GM19025 (cell line): Measurements from ENCODE around the gene JAKMIP1.
"Not testable (repeated sequence)": the region's sequence is repeated elsewhere in the genome, so short reads cannot be mapped to it uniquely, and the experiment has no call there.

Source experiments
- ATAC-seq: cut with Tn5 transposase; IDR thresholded peaks from one replicate; pipeline ENCODE4 v1.9.1; 2021; ENCODE audit warnings: mild to moderate bottlenecking, low read depth, moderate library complexity; ENCODE audit not compliant: unreplicated experiment

JAKMIP1 gene

DNA sequence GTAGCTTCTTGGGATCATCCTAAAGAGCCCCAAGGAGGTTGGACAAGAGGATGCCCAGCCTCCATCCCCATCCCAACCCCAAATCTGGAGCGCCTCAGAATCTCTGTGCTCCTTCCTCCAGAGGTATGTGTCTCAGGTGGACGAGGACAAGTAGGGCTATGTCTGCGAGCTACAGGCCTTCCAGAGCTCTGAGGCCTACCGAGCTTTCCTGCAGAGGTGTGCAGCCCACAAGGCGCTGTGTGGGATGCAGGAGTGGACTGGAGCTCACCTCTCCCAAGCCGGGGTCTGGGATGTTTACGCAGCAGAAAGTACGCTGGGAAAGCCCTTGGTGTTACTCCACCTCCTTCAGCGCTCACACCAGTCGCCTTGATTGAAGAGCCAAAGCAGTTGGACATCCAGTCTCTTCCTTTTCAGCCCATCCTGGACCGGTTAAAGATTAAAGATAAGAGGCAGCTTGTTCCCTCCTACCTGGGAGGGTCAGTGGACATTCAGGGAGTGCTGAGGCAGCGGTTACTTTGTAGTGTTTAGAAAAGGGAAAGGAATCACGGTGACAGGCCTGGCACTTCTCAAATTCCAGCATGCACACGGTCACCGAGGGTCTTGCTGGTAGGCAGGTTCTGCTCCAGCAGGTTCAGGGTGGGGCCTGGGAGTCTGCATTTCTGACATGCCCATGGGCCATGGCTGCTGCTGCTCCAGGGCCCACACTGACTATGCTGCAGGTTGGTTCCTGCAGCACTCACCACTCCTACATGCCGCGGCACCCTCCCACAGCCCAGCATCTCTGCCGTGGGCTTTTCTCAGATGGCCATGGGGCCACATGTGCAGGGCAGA is 29.5 kb upstream of the JAKMIP1 start:
- ATAC-seq: no peak

DNA sequence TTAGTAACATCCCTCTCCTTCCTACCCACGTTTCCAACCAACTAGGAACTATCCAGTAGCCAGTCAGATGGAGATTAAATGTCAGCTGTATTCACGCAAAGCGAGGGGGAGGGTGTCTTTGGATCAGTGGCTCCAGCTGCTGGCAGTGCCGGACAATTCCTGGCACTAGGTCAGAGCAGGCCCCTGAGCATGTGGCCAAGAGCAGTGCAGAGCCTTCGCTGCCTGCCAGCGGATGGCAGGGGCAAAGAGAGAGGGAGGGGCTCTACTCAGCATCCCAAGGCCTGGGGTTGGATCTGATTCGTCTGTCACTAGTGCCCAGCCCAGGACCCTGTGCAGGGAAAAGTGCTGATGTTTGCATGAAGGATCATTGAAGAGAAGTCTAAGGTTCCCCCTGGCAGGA is 28.7 kb upstream of the JAKMIP1 start:
- ATAC-seq: no peak

DNA sequence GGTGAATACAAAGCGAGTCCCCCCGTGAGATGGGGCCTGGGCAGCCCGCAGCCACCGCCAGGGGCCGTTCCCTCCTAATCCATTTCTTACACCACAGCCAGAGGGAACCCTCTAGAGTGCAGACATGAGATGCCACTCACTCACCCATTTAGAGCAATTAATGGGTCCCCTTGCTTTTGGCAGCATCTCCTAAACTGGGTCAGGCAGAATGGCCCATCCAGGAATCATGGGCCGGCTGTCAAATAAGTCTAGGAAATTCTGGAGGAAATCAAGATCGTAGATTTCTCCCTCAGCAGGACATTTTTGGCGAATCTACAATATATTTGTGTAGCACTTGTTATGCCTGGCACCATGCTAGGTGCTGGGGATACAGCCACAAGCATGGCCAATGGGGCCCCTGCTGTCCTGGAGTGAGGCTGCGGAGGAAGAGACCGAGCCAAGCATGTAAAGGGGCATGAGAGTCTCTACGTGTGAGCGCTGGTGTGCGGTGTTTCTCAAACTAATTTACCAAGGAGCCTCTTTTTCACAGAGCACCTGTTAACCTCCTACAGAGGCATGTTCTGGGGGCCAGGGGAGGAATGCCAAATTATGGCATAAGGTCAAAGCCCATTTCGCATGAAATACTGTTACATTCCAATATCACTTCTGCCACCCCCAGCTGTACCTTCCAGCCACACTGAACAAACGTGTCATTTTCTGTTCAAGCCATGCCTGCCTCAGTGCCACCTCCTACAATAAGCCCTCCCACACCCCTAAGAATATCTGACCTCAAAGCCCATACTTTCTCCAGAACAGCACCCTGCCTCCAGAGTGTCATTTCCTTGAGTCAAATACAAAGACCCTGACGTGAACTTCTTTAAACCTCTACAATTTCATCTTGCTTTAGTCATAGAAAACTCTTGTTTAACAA is 28.1 kb upstream of the JAKMIP1 start:
- ATAC-seq: no peak

DNA sequence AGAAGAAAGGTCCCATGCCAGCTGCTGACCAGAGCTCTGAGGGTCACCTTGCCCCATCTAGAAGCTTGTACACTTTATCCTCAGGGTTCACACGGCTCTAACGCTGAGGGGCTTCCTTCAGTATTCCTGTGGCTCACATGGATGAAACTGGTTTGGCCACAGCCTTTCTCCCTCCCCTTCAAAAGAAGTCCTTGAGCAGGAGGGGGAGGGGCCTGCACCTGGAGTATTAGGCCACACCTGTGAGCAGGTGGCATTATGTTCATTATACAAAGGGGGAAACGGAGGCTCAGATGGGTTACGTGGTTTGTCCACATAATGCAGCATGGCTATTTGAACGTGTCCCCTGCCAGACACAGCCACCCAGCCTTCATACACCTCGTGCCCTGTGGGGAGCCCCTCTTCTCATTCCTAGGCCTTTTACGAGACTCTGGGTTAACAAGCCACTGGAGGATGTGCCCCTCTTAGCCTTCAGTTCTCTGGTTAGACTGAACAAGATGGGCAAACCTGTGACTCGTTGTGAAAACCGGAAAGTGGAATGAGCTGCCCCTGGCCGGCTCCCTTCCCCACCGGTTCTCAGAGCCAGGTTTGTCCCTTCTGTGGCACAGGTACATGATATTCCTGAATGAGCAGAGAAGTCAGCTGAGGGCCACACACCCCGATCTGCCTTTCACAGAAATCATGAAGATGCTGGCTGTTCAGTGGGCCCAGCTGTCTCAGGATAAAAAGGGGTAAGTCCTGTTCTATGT is 27.2 kb upstream of the JAKMIP1 start:
- ATAC-seq: no peak

DNA sequence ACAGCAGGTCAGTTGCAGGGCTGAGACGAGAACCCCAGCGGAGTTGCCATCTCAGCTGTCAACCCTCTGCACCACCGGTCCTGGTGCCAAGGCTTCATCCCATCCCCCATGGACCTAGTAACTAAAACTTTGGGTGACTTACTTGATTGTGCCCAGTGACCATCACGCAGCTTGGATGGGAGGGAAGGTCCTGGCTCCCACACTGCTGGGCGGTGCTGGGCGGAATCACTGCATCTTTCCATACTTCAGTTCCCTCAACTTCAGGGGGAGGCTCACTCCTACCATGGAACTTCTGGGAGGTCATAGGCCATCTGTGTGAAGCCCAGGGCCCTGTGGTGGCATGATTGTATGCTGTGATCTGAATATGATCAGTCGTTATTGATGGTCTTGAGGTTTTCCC is 26.2 kb upstream of the JAKMIP1 start:
- no peak for ATAC-seq

DNA sequence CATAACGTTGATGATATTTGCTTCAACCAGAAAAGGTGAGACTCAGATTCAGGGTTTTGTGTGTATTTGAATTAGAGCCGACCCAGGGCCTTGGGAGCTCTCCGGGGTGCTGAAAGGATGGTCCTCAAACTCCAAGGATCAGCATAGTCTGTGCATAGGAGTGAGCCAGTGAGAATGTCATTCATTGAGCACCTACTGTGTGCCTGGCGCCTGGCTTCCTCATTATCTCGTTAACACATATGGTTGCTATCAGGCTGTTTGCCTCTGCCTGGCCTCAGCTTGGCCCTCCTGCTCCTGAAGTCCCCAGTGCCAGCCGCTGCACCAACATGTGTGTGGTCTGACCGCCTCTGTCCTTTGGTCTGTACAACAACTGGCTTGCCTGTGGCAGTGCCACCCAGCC is 25.1 kb upstream of the JAKMIP1 start:
- ATAC-seq: no peak

DNA sequence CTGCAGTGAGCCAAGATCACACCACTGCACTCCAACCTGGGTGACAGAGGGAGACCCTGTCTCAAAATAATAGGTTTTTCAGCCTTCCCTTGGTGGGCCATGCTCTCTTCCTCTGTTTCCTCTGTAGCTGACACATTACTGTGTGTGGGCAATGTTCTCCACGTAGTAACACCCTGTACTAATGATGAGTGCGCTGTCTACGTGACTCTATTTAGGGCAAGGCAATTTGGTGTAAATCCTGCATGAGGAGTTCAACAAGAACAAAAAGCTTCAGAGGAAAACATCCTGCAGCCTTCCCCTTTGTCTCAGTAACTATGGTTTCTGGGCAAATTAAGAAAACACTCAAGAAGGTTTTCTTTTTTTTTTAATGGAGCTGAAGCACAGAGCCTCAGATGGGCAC is 24.4 kb upstream of the JAKMIP1 start:
- no peak for ATAC-seq

DNA sequence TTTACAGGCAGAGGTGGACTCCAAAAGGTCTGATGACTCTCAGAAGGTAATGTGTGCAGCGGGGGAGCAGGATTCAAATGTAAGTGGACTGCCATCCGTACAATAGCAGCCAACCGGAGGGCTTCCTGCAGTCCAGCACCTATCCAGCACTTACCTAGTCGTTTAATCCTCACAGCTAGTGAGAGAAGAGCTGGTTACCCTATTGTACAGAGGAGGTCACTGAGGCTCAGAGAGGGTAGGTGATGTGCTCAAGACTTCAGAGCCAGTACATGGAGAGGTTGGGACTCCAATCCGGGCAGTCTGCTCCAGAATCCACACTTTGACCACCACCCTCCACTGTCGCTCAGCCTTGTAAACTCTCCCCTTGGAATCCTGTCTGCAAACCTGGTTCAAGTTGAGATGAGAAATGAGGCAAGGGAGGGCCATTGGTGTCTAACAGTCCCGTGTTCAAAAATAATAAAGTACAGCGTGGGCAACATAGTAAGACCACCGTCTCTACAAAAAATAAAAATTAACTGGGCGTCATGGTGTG is 22.5 kb upstream of the JAKMIP1 start:
- ATAC-seq: no peak

DNA sequence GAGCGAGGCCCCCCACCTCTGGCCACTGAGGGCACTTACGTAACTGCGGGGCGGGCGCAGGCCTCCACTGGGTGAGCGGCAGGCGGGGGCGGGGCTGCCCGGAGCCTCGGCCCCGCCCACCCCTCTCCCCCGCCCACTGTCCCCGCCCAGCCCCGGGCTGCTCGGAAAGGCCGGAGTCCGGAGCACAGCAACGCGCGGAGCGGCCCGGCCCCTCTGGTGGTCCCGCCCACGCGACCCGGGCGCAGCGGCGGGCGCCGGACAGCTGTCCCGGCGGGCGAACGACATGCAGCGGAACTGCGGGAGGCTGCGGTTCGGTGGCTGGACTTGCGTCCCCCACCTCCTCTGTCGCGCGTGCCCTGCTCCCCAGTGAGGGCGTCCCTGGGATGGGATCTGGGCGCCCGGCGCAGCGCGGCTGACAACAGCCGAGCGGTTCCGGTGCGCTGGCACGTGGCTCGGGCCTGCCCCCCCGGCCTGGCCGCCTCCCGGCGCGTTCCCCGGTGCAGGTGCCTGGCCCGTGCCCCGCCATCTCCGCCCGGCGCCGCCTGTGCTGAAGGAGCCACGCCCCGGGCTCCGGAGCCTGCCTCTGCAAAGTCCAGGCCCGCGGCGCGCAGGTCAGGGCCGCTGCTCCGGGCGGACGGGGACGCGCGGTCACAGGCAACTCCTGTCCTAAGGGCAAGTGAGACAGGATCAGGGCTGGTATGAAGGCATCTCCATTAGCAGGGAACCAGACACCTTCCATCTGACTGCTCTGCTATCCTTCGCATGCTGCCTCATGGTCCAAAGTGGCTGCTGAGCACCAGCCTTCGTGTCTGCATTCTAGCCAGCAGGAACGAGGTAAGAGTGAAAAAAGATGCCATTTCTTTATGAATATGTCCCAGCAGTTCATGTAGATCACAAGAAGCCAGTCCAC is 21.8 kb upstream of the JAKMIP1 start:
- ATAC-seq: no peak

DNA sequence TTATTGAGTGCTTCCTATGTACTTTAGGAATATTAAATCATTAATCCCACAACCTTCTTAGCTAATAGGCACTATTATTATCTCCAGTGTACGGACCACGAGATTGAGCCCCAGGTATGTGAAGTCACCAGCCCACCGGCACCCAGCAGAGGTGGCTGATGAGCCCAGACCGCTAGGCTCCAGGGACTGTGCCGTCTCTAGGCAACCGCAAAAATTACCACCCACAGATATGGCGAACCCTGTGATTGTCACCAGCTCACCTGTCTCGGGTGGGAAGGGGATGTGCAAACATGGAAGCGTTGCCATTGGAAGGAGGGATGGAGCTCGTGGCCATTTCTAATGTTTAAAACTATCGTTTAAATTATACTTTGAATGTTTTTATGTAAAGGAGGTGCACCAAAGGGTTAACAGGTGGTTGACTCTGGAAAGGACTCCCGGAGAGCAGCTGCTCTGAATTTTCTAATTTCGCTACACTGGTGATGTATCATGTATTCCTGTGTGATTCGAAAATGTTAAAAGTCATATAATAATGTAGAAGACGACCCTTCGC is 21.0 kb upstream of the JAKMIP1 start:
- no peak for ATAC-seq

DNA sequence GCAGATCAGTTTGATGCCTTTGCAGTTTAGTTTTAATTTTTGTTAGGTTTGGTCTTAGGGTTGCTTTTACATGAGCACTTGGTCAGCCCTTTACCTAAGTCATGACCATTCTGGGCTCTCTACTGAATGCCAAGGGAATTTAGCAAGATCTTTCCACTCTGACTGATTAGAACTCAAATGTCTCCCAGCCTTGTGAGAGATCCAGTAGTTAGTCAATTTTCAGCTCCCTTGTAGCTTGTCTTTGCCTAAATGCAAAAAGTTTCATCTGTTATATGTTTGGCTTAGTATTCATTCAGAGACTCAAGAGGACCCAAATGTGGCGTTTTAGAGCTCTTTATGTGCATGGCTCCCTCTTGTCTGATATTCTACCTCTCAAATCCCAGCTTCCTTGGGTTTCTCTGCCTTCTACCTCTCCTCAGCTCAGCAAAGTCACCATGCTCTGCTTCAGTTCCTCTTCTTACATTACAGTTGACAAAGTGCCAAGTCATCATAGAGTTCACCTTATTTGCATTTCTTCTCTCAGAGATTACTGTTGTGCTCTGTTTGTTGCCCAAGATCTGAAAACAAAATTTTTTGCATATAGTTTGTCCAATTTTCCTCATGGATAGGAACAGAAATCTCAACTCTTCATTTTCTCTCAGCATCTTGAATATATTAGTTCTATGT is 17.5 kb upstream of the JAKMIP1 start:
- ATAC-seq: peak; percentile 92

DNA sequence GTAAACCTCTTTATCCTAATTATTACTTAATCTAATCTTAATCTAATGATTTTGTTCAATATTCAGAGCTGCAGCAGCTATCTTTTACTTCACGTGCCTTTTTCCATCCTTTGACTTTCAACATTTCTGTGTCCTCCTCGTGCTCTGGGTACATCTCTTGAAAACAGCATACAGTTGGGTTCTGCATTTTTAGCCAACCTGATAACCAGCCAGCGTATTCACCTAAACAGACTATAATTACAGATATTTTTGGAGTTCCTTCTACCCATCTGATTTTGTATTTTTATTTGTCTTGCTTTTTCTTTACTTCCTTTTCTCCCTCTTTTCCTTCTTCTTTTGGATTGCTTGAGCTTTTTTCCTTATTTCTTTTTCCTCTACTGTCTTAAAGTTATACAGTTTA is 16.2 kb upstream of the JAKMIP1 start:
- ATAC-seq: no peak

DNA sequence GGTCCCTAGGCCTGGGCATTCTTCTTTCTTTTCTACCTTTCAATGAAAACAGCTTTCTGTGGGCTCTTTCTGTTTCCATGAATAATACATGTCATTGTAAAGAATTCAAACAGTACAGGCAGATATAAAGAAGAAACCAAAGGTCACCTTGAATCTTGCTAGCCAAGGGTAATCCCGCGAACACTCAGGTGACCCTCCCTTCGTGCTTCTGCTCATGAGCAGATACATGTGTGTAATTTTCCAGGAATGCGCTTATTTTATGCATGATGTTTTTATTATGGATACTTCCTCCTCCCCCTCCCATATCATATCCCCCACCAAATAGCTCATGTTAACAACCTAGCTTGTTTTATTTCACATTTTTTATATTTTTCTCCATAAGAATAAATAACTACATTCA is 9.6 kb upstream of the JAKMIP1 start:
- no peak for ATAC-seq

DNA sequence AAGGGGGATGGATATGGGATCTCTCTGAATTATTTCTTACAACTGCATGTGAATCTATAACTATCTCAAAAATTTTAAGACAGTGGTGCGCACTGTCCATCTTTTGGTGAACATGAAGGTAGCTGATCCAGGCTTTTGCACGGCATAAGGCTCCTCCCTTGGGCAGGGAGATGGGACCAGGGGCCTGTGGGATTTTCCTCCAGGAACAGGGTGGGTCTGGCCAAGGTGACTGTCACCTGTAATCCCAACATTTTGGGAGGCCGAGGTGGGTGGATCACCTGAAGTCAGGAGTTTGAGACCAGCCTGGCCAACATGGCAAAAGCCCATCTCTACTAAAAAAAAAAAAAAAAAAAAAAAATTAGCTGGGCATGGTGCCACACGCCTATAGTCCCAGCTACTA is 8.9 kb upstream of the JAKMIP1 start:
- not testable (repeated sequence) for ATAC-seq

DNA sequence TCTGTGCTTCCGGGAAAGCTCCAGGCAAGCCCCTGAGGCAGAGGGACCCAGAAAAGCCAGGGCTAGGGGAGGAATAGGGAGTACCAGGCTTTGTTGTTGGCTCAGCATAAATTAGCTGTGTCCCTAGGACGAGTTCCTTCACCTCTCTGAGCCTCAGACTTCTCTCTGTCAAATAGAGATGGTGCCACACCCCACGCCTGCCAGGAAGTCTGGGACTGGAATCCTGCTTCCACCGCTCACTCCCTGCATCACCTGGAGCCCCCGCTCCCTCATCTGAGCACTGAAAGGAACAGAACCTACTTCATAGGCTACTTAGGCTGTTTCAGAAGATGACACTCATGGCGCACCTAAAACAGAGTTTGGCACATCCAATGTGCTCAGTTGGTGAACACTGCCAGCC is 8.1 kb upstream of the JAKMIP1 start:
- no peak for ATAC-seq

DNA sequence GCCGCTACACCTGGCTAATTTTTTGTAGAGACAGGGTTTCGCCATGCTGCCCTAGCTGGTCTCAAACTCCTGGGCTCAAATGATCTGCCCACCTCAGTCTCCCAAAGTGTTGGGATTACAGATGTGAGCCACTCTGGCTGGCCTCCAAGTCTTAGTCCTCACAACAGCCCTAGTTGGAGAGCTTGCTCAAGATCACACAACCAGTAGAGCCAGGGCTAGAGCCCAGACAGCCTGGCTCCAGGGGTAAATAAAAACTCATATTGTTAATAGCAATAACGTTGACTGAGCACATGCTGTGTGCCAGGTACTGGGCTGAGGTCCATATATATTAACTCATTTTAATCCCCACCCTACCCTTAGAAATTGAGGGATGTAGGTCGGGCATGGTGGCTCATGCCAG is 7.3 kb upstream of the JAKMIP1 start:
- no peak for ATAC-seq

DNA sequence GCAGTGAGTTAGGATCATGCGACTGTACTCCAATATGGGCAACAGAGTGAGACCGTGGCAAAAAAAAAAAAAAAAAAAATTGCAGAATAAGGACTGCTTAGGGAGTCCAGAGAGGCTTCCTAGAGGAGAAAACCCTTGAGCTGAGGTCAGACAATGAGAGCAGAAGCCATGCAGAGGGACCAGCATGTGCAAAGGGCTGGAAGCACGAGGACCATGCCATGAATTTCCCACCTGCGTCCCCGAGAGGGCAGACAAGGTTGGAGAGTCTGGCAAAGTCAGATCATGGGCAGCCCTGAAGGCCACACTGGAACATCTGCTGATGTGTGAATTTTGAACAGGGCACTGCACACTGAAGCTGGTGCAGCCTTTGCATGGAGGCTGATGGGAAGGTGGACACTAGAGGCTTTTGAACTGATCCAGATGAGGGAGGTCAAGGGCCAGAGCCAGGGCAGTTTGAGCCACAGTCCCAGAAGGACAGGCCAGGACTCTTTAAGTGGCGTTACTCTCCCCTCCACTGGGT is 6.5 kb upstream of the JAKMIP1 start:
- no peak for ATAC-seq

DNA sequence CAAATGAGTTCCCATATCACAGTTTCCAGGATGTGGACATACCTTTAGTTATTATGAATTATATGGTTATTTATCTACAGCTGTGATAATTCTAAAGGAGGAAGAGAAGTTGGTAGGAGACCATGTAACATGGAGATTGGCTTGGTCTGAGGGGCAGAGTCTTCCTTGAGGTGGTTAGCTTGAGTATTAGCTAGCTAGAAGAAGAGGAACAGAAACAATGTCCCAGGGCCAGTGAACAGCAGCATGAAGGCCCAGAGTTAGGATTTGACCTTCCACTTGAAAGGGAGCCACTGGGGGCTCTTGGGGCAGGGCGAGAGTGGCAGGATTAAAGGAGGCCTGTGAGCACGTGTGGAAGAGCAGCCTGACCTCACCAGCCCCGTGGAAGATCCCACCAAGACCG is 5.6 kb upstream of the JAKMIP1 start:
- no peak for ATAC-seq

DNA sequence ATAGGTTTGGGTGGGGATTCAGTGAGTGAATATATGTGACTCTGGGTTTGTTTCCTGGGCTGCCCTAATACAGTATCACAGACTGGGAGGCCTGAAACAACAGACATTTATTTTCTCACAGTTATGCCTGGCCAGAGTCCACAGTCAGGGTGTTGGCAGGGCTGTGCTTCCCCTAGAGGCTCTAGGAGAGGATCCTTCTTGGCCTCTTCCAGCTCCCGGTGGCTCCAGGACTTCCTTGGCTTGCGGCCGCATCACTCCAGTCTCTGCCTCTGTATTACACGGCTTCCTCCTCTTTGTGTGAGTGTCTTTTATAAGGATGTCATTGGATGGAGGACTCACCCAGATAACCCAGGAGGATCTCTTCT is 5.2 kb upstream of the JAKMIP1 start:
- ATAC-seq: no peak
